H9 (cell line): ENCODE results near the gene LDLRAD4. TPM values are rescaled to one million over a fixed set of nuclear protein-coding genes. Genes with fewer than 3 reads are reported as not detected.

ENCODE experiments used
- DNase-seq: peaks from one replicate; pipeline ENCODE4 v3.0.0-alpha.2; 2017
- H2AFZ ChIP-seq: one replicate; pipeline ENCODE4 v1.6.1; 2013; ENCODE audit warnings: mild to moderate bottlenecking, low read length, control low read depth, moderate library complexity
- H2AK5ac ChIP-seq: 2 replicates; pipeline ENCODE4 v1.6.1; 2013; ENCODE audit warnings: low read length, control low read depth, mixed read lengths; ENCODE audit not compliant: insufficient read length
- H2BK120ac ChIP-seq: one replicate; pipeline ENCODE4 v1.6.1; 2013; ENCODE audit warnings: low read depth, mild to moderate bottlenecking, low read length, control low read depth, inconsistent platforms; ENCODE audit not compliant: poor library complexity, severe bottlenecking
- H2BK12ac ChIP-seq: 2 replicates; pipeline ENCODE4 v1.6.1; 2013; ENCODE audit warnings: low read length, control low read depth, mixed read lengths, low read depth; ENCODE audit not compliant: insufficient read length
- H2BK15ac ChIP-seq: 2 replicates; pipeline ENCODE4 v1.6.1; 2013; ENCODE audit warnings: low read depth, low read length, control low read depth
- H2BK20ac ChIP-seq: one replicate; pipeline ENCODE4 v1.6.1; 2013; ENCODE audit warnings: low read depth, mild to moderate bottlenecking, low read length, control low read depth, inconsistent platforms; ENCODE audit not compliant: poor library complexity, severe bottlenecking
- H2BK5ac ChIP-seq: 2 replicates; pipeline ENCODE4 v1.6.1; 2013; ENCODE audit warnings: low read length, control low read depth, mixed read lengths; ENCODE audit not compliant: insufficient read length
- H3K14ac ChIP-seq: 2 replicates; pipeline ENCODE4 v1.6.1; 2013; ENCODE audit warnings: low read length, control low read depth; ENCODE audit not compliant: insufficient read depth
- H3K18ac ChIP-seq: 2 replicates; pipeline ENCODE4 v1.6.1; 2013; ENCODE audit warnings: low read depth, mild to moderate bottlenecking, mixed read lengths, low read length, control low read depth; ENCODE audit not compliant: insufficient read length
- H3K23ac ChIP-seq: 2 replicates; pipeline ENCODE4 v1.6.1; 2013; ENCODE audit warnings: low read length, control low read depth, mixed read lengths, low read depth; ENCODE audit not compliant: insufficient read length
- H3K23me2 ChIP-seq: 2 replicates; pipeline ENCODE4 v1.6.1; 2013; ENCODE audit warnings: low read depth, mild to moderate bottlenecking, mixed read lengths, low read length, control low read depth; ENCODE audit not compliant: insufficient read length, poor library complexity, severe bottlenecking
- H3K27ac ChIP-seq: 2 replicates; pipeline ENCODE4 v1.5.1; 2013; ENCODE audit warnings: low read length, control low read depth, mixed read lengths, low read depth; ENCODE audit not compliant: insufficient read length
- H3K27me3 ChIP-seq: 2 replicates; pipeline ENCODE4 v1.6.1; 2013; ENCODE audit warnings: low read length, control low read depth, inconsistent platforms; ENCODE audit not compliant: insufficient read depth
- H3K4ac ChIP-seq: 2 replicates; pipeline ENCODE4 v1.6.1; 2013; ENCODE audit warnings: low read depth, mild to moderate bottlenecking, control low read depth, inconsistent platforms, low read length, moderate library complexity
- H3K4me1 ChIP-seq: 2 replicates; pipeline ENCODE4 v1.6.1; 2013; ENCODE audit warnings: low read length, control low read depth, inconsistent platforms; ENCODE audit not compliant: insufficient read depth
- H3K4me2 ChIP-seq: 2 replicates; pipeline ENCODE4 v1.6.1; 2013; ENCODE audit warnings: low read length, control low read depth, mixed read lengths; ENCODE audit not compliant: insufficient read length, insufficient read depth
- H3K56ac ChIP-seq: 2 replicates; pipeline ENCODE4 v1.6.1; 2013; ENCODE audit warnings: low read depth, mild to moderate bottlenecking, mixed read lengths, low read length, control low read depth; ENCODE audit not compliant: insufficient read length
- H3K79me1 ChIP-seq: 2 replicates; pipeline ENCODE4 v1.6.1; 2013; ENCODE audit warnings: low read depth, mild to moderate bottlenecking, moderate library complexity, low read length, control low read depth, inconsistent platforms; ENCODE audit not compliant: insufficient read depth, poor library complexity, severe bottlenecking
- H3K79me2 ChIP-seq: 2 replicates; pipeline ENCODE4 v1.6.1; 2013; ENCODE audit warnings: low read length, control low read depth, inconsistent platforms; ENCODE audit not compliant: insufficient read depth
- H3K9ac ChIP-seq: 2 replicates; pipeline ENCODE4 v1.6.1; 2013; ENCODE audit warnings: low read length, control low read depth, mixed read lengths; ENCODE audit not compliant: insufficient read length; ENCODE audit errors: extremely low read depth
- H3K9me3 ChIP-seq: one replicate; pipeline ENCODE4 v1.6.1; 2013; ENCODE audit warnings: low read depth, low read length, inconsistent platforms; ENCODE audit not compliant: control insufficient read depth
- H3T11ph ChIP-seq: one replicate; pipeline ENCODE4 v1.6.1; 2013; ENCODE audit warnings: mild to moderate bottlenecking, low read length, control low read depth, inconsistent platforms
- H4K20me1 ChIP-seq: one replicate; pipeline ENCODE4 v1.6.1; 2013; ENCODE audit not compliant: control insufficient read depth, insufficient read length, insufficient read depth
- H4K5ac ChIP-seq: 2 replicates; pipeline ENCODE4 v1.6.1; 2013; ENCODE audit warnings: low read depth, mild to moderate bottlenecking, mixed read lengths, low read length, control low read depth; ENCODE audit not compliant: insufficient read length
- H4K8ac ChIP-seq: replicated peaks from 2 replicates; pipeline ENCODE4 v1.6.1; 2013; ENCODE audit warnings: low read length, control low read depth, mixed read lengths, low read depth; ENCODE audit not compliant: insufficient read length
- H4K91ac ChIP-seq: 2 replicates; pipeline ENCODE4 v1.6.1; 2013; ENCODE audit warnings: low read depth, mild to moderate bottlenecking, moderate library complexity, mixed read lengths, low read length, control low read depth; ENCODE audit not compliant: insufficient read length
- H3K27ac Mint-ChIP-seq, 3 experiments: 2 replicates in 2 of 3; 3 replicates in 1 of 3; pipeline ENCODE4 v1.8.0; 2020 to 2021; ENCODE audit warnings: mixed read lengths in 3 of 3, mild to moderate bottlenecking in 1 of 3, moderate library complexity in 1 of 3
- H3K27me3 Mint-ChIP-seq: 2 replicates; pipeline ENCODE4 v1.8.0; 2021; ENCODE audit warnings: low read depth, mild to moderate bottlenecking, moderate library complexity, mixed read lengths
- H3K36me3 Mint-ChIP-seq, 3 experiments: 2 replicates in 2 of 3; 3 replicates in 1 of 3; pipeline ENCODE4 v1.8.0; 2020 to 2021; ENCODE audit warnings: low read depth in 3 of 3, mixed read lengths in 3 of 3; ENCODE audit not compliant: insufficient read depth in 1 of 3
- H3K4me1 Mint-ChIP-seq, 2 experiments: 2 replicates each; pipeline ENCODE4 v1.8.0; 2020; ENCODE audit warnings: mixed read lengths in 2 of 2
- H3K4me3 Mint-ChIP-seq, 2 experiments: 2 replicates in 1 of 2; 3 replicates in 1 of 2; pipeline ENCODE4 v1.8.0; 2020 to 2021; ENCODE audit warnings: mild to moderate bottlenecking in 2 of 2, mixed read lengths in 2 of 2, moderate library complexity in 1 of 2
- H3K9me3 Mint-ChIP-seq, 2 experiments: 2 replicates in 1 of 2; 3 replicates in 1 of 2; pipeline ENCODE4 v1.8.0; 2020; ENCODE audit warnings: mild to moderate bottlenecking in 2 of 2, mixed read lengths in 2 of 2, moderate library complexity in 1 of 2
- CTCF ChIP-seq: fragments of 200-600 bp; sonication (generic); conservative IDR thresholded peaks from 3 replicates; pipeline ENCODE4 v1.8.0; 2021; ENCODE audit warnings: antibody characterized with exemption, mild to moderate bottlenecking
- WGBS: extraction: QIAGEN DNeasy Blood & Tissue Kit; methylation state at CpG from one replicate; pipeline ENCODE4 v1.1.7; 2013; ENCODE audit warnings: missing lambda C conversion rate, low lambda C conversion rate, mixed read lengths; ENCODE audit not compliant: insufficient read length; ENCODE audit errors: extremely low coverage; 5-methylcytosine and 5-hydroxymethylcytosine counted together
- total RNA-seq: library from RNA; stranded (reverse); gene quantifications from 2 replicates; pipeline ENCODE4 v1.2.1, GENCODE V29; 2021

The LDLRAD4 gene
- total RNA-seq, 1 experiment from 2014 or later, result 3.9 TPM

- Histone ChIP-seq H3K23me2 (no peaks in the 10 kb centered on the region), H3K27ac (no peak overlapping the region), H3K79me1 (no peaks in the 10 kb centered on the region), H2AFZ (no peak overlapping the region), H3K9ac (no peak overlapping the region), H3K14ac (no peak overlapping the region), H3K9me3 (no peaks in the 10 kb centered on the region), H4K8ac (no peak overlapping the region), H2BK15ac (no peak overlapping the region), H4K20me1 (no peaks in the 10 kb centered on the region), H2BK5ac (no peak overlapping the region), H2BK20ac (no peak overlapping the region), H3K4me2 (no peak overlapping the region), H3K56ac (no peak overlapping the region), H2AK5ac (no peak overlapping the region), H2BK12ac (no peak overlapping the region), H4K91ac (no peak overlapping the region), H3K79me2 (no peaks in the 10 kb centered on the region), H3T11ph (no peak overlapping the region), H3K23ac (no peak overlapping the region), H3K4ac (no peak overlapping the region), H3K27me3 (no peaks in the 10 kb centered on the region), H3K18ac (no peak overlapping the region), H4K5ac (no peak overlapping the region), H2BK120ac (no peak overlapping the region), H3K4me1 (no peaks in the 10 kb centered on the region)
- WGBS, result no CpG with 5 or more reads among the region's 1 CpG
- H3K27me3 Mint-ChIP-seq, result no peaks in the 10 kb centered on the region; the same call in 1 of the 2 replicates
- no peak for DNase-seq
- no peak overlapping the region for H3K4me3 Mint-ChIP-seq
- H3K9me3 Mint-ChIP-seq, result peaks cover 21 to 33% of the 10 kb centered on the region in 2 experiments
- no peak overlapping the region for H3K27ac Mint-ChIP-seq
- peaks cover 0 to 3% of the 10 kb centered on the region in 2 experiments; a peak in 1 of 4 replicates for H3K4me1 Mint-ChIP-seq
- TF ChIP-seq CTCF, result no peak
- peaks cover 7 to 14% (median 8%) of the 10 kb centered on the region in 3 experiments; a peak in 5 of 7 replicates for H3K36me3 Mint-ChIP-seq
Observed at GRCh38 chr18:13354402-13354801, 135.8 kb downstream of the LDLRAD4 start.
